ENCODE results near the gene CYBA. TPM values are rescaled to one million over a fixed set of nuclear protein-coding genes. Genes with fewer than 3 reads are reported as not detected.

The CYBA gene
- total RNA-seq, 1 donor from 2014 or later = 877 TPM

GRCh38 chr16:88646345-88647034 is 4.4 kb downstream of the CYBA start:
- no peak for TF ChIP-seq CTCF (conservative IDR thresholded peaks at IDR 0.05; ENCODE audit: low read depth, low read length)

GRCh38 chr16:88645941-88646340 is 4.9 kb downstream of the CYBA start:
- DNase-seq (ENCODE audit: low read depth) = no peak
- no peak for TF ChIP-seq CTCF (conservative IDR thresholded peaks at IDR 0.05; ENCODE audit: low read depth, low read length)
- H3K4me3 ChIP-seq (ENCODE audit: low read depth, low read length) = no peak overlapping the region

More at GRCh38 chr16:88646345-88647034, 4.4 kb downstream of the CYBA start:
- no peak for DNase-seq (ENCODE audit: low read depth)
- no peak overlapping the region for H3K4me3 ChIP-seq (ENCODE audit: low read depth, low read length)

- H3K4me3 ChIP-seq (ENCODE audit: low read depth, low read length) = no peak overlapping the region
- no peak for DNase-seq (ENCODE audit: low read depth)
- no peak for TF ChIP-seq CTCF (conservative IDR thresholded peaks at IDR 0.05; ENCODE audit: low read depth, low read length)
Measured at GRCh38 chr16:88645455-88645854, 5.4 kb downstream of the CYBA start.

GRCh38 chr16:88643644-88643932 is 7.3 kb downstream of the CYBA start:
- no peak overlapping the region for H3K4me3 ChIP-seq (ENCODE audit: low read depth, low read length)
- DNase-seq (ENCODE audit: low read depth) = no peak
- no peak for TF ChIP-seq CTCF (conservative IDR thresholded peaks at IDR 0.05; ENCODE audit: low read depth, low read length)

- H3K4me3 ChIP-seq (ENCODE audit: low read depth, low read length) = no peak overlapping the region
- TF ChIP-seq CTCF (conservative IDR thresholded peaks at IDR 0.05; ENCODE audit: low read depth, low read length) = no peak
- DNase-seq (ENCODE audit: low read depth) = no peak
Measured at GRCh38 chr16:88642881-88643643, 7.8 kb downstream of the CYBA start.

- TF ChIP-seq CTCF (conservative IDR thresholded peaks at IDR 0.05; ENCODE audit: low read depth, low read length) = no peak
- no peak overlapping the region for H3K4me3 ChIP-seq (ENCODE audit: low read depth, low read length)
- no peak for DNase-seq (ENCODE audit: low read depth)
Measured at GRCh38 chr16:88640498-88641247, 10.2 kb downstream of the CYBA start.

Data from epithelial cell of proximal tubule (primary cell).